HEK293 (cell line): ENCODE measurements around the gene IGLL1.
"Not testable (repeated sequence)": the region's sequence is repeated elsewhere in the genome, so short reads cannot be mapped to it uniquely, and the experiment has no call there.

Experiments used
- ZNF121 ChIP-seq: fragments of 450-650 bp; formaldehyde crosslinking; IDR thresholded peaks from 2 replicates; pipeline ENCODE4 v1.5.1; 2016; ENCODE audit warnings: missing biosample characterization, missing genetic modification characterization
- ZNF561 ChIP-seq: fragments of 450-650 bp; IDR thresholded peaks from 2 replicates; pipeline ENCODE4 v1.5.1; 2018; ENCODE audit warnings: missing biosample characterization, missing genetic modification characterization, borderline replicate concordance
- TF ChIP-seq, protein P1 (sequence below): fragments of 450-650 bp; formaldehyde crosslinking; IDR thresholded peaks from 2 replicates; pipeline ENCODE4 v1.5.1; 2016; ENCODE audit warnings: missing biosample characterization, missing genetic modification characterization

DNA sequence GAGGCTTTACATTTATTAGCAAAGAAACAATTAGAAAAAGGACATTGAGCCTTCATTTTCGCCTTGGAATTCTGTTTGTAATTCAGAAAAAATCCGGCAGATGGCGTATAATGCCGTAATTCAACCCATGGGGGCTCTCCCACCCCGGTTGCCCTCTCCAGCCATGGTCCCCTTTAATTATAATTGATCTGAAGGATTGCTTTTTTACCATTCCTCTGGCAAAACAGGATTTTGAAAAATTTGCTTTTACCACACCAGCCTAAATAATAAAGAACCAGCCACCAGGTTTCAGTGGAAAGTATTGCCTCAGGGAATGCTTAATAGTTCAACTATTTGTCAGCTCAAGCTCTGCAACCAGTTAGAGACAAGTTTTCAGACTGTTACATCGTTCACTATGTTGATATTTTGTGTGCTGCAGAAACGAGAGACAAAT is 38.2 kb downstream of the IGLL1 start:
- TF ChIP-seq, protein P1, sequence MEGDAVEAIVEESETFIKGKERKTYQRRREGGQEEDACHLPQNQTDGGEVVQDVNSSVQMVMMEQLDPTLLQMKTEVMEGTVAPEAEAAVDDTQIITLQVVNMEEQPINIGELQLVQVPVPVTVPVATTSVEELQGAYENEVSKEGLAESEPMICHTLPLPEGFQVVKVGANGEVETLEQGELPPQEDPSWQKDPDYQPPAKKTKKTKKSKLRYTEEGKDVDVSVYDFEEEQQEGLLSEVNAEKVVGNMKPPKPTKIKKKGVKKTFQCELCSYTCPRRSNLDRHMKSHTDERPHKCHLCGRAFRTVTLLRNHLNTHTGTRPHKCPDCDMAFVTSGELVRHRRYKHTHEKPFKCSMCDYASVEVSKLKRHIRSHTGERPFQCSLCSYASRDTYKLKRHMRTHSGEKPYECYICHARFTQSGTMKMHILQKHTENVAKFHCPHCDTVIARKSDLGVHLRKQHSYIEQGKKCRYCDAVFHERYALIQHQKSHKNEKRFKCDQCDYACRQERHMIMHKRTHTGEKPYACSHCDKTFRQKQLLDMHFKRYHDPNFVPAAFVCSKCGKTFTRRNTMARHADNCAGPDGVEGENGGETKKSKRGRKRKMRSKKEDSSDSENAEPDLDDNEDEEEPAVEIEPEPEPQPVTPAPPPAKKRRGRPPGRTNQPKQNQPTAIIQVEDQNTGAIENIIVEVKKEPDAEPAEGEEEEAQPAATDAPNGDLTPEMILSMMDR (tag by site-specific recombination): not testable (repeated sequence)
- TF ChIP-seq ZNF121, ZNF561 (tag by site-specific recombination): not testable (repeated sequence)
